Fibroblast of skin of left quadriceps (primary cell): ENCODE data around the gene OPTN.
"Not testable (repeated sequence)": the region's sequence is repeated elsewhere in the genome, so short reads cannot be mapped to it uniquely, and the experiment has no call there.

Experiments
- DNase-seq, 2 experiments: peaks; one replicate each; pipeline ENCODE4 v3.0.0-alpha.2; 2013; ENCODE audit warnings: low read depth in 2 of 2

Gene OPTN

DNA sequence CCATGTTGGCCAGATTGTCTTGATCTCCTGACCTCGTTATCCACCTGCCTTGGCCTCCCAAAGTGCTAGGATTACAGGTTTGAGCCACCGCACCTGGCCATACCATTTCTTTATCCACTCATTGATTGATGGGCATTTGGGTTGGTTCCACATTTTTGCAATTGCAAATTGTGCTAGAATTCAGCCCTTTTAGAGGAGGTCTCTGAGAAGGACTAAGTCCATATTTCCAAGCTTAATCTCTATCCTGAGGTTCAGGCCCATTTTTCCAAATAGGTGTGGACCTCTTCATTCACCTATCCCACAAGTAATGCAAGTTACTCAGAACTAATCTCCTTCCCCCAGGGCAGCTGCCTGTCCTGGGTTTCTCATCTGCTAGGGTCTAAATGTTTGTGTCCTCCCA, 9.7 kb upstream of the OPTN start:
- no peak for DNase-seq

DNA sequence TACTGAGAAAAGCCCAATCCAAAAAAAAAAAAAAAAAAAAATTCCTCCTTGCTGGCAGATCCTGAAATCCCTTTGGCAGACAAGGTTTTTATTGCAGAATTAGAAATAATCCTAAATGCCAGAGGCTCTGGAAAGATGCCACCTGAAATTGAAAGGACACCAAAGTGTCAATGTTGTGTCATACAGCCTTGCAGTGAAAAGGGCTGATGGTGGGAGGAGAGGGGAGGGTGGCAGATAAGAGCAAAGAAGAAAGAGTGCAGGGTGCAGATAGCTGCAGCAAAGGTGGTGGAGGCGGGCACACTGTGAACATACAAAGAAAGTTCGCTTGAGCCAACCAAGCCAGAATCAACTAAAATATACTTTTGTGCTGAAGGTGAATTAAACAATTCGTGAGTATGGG, 8.2 kb upstream of the OPTN start:
- DNase-seq, result no peak

DNA sequence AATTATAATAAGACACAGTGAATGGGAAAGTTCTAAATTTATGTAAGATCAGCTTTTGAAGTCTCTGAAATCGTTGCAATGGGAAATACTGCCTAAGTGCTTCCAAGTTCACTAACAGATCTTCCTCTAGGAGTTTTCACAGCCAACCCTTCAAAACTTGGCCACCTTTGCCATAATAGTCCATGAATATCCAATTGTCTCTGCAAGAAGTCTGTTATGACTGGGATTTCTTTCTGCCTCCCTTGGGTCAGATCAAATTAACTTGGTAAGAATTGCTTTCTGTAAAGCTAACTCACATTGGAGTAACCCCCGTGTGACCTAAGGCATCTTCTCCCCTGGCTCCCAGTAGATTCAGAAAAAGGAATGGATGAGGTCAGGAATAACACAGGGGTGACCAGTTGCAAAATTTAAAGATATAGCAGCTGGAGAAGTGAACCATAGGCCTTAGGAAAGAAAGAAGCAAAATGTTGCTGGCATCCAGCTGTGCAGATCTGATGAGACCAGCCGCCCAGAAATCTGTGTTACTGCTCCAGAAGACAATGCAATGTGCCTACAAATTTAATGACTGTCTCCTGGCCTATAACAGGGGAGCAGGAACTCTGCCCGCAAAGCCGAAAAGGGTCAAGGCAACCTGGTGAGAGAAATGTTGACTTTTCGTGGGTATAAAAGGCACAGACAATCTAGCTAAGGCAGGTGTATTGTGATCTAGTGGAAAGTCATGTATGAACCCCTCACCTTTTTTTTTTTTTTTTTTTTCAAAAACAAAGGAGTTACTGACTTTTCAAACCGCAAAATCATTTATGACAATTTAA, 7.5 kb upstream of the OPTN start:
- no peak for DNase-seq

DNA sequence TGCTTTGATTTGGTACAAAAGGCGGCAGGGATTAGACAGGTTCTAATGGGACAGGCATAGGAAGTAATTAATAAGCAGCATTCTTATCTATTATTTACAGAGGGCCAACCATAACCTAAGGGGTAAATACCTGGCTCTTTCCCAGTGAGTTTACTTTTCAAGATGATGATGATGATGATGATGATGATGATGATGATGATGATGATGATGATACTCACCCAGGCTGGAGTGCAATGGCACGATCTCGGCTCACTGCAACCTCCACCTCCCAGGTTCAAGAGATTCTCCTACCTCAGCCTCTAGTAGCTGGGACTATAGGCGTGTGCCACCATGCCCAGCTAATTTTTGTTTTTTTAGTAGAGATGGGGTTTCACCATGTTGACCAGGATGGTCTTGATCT, 5.9 kb upstream of the OPTN start:
- not testable (repeated sequence) for DNase-seq

DNA sequence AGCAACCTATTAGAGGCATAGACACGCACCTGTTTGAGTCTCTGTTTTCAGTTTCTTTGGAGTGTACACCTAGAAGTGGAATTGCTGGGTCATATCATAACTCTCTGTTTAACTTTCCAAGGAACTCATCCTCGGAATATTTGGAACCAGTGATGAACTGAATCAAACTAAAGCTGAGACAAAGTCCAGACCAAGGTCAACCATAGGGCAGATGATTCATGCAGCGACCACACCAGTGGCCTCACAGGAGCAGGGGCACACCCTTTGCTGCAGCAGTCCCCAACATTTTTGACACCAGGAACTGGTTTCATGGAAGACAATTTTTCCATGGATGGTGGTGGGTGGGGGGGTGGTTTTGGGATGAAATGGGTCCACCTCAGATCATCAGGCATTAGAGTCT, 4.9 kb upstream of the OPTN start:
- DNase-seq, result no peak

DNA sequence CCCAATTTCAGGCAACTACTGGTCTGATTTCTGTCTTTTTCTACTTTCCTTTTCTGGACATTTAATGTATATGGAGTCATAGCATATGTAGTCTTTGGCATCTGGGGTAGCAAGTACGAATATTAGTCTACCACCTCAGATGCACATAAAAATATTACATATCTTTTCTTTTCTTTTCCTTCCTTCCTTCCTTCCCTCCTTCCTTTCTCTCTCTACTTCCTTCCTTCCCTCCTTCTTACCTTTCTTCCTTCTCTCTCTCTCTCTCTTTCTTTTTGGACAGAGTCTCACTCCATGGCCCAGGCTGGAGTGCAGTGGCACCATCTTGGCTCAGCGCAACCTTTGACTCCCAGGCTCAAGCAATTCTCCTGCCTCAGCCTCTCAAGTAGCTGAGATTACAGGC, 4.0 kb upstream of the OPTN start:
- DNase-seq, result no peak

DNA sequence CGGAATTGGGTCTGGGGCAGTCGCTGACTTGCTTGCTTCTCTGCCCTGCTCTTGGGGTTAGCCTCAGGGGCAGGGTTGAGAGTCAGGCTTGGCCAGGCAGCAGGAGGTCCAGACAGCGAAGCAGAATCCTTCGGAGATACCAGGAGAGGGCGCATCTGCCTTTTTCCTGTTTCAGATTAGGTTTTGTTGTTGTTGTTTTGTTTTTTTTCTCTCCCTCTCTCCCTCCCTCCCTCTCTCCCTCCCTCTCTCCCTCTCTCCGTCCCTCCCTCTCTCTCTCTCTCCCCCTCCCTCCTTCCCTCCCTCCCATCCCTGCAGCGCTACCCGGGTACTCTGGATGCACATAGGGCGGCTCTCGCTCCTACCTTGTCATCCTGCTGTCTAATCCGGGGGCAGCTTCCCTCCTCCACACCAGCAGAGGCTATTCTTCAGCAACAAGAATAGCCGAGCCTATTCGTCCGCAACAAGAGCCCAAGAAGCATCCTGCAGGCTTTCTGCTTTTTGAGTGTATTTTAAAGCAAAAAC, 758 bp upstream of the OPTN start:
- DNase-seq, result peak in 1 of 2 experiments; percentile 13

DNA sequence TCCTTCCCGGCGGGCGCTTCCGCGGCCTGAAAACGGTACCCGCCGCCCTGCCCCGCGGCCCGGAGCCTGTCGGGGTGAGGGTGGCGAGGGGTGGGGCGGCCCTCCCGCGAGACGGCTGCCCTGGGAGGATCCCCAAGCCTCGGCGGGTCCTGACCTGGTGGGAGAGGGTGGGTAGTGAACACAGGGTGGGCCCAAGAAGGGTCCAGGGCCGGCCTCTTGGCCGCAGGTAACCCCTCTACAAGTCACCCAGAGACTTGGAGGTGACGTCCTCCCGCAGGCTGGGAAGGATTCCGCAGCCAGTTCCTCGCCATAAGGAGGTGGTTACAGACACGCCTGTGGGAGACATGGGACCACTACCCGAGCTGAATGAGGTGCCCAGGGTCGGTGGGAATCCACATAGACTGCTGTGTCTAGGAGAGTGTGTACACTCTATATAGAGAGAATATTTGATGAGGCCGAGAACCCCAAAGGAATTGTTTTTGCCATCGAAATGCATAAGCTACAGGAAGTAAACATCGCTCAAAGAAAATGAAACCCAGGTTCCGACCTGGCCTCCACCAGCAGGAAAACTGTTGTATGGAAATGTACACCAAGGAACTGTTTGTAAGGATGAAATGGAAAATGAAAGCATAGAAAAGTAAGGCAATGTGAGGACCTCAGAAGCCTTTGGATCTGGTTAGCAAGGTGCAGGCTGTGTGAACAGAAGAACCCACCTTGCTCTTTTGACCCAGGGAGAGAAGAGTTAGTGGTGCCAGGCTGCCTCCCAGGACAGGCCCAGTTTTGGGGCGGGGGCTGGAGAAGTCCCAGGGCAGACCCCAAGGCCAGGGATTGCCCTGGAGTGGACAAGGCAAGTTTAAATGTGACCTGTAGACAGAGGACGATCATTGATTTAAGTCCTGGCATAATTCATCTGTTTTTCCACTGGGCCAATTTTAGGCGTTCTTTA, 659 bp downstream of the OPTN start:
- DNase-seq, result no peak

DNA sequence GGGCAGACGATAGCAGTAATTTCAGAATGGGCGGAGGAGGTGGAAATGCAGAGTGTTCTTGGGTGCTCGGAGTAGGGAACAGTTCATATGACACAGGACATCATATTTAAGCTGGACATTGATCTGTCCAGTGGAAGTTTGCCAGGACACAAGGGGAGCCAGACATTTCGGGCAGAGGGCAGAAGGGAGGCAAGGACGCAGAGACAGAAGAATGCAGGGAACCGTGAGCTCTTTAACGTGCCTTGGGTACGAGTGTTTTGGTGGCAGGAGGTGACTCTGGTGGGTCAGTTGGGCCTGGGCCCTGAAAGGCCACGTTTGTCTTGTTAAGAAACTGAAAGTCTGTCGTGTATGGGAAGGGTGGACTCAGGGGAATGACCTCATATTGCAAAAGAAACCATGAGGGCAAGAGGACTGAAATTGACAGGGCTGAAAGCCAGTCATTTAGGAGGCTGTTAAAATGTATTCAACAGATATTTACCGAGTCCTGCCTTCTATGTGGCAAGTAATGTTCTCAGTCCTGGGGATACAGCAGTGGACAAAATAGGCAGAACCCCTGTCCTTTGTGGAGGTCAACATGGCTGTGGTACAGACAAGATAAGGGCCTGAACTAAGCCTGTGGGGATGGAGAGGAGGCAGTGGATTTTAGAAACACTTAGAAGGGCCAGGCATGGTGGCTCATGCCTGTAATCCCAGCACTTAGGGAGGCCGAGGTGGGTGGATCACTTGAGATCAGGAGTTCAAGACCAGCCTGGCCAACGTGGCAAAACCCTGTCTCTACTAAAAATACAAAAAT, 2.2 kb downstream of the OPTN start:
- no peak for DNase-seq

DNA sequence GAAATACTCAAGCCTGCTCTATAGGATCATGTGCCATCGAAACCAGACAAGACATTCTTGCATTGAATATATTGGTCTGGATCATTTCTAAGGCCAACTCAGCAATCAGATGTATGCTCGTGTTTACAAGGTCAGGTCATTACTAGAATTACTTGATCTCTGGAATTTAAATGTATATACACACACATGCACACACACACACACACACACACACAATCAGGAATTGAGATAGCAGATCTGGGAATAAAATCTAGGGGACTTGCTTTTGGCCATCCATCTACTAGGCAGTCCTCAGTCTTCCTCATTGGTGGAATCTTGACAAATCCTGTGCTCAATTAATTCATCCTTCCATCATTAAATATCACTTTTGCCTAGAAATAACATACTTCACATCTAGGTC, 3.6 kb downstream of the OPTN start:
- no peak for DNase-seq

DNA sequence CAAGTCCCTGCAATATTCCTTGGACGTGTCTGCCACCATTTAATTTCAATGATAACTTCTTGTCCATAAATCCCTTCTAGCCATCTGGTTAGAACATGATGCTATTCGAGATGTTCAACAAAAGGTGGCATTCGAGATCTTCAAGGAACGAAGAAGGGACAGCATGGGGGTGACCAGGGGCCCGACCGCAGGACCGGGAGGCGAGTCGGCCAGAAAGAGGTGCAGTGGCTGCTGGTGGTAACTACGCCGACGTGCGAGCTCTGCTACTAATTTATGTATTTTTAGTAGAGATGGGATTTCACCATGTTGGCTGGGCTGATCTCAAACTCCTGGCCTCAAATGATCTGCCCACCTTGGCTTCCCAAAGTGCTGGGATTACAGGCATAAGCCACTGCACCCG, 4.7 kb downstream of the OPTN start:
- no peak for DNase-seq

DNA sequence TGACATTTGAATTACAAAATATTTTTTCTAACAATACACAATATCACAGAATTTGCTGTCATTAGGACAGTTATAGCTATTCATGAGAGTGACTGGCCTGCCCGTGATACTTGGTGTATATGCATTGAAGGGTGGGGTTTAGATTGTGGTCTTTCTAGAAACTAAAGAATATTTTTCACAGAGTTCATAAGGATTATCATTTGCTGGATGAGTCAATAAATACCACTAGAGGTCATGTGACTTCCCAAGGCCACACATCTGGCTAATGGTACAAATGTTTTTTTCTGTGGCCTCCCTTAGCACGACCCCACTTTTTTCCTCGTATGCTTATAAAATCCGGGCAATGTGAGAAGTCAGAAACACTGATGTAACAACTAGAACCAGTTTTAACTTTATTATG, 5.2 kb downstream of the OPTN start:
- no peak for DNase-seq

DNA sequence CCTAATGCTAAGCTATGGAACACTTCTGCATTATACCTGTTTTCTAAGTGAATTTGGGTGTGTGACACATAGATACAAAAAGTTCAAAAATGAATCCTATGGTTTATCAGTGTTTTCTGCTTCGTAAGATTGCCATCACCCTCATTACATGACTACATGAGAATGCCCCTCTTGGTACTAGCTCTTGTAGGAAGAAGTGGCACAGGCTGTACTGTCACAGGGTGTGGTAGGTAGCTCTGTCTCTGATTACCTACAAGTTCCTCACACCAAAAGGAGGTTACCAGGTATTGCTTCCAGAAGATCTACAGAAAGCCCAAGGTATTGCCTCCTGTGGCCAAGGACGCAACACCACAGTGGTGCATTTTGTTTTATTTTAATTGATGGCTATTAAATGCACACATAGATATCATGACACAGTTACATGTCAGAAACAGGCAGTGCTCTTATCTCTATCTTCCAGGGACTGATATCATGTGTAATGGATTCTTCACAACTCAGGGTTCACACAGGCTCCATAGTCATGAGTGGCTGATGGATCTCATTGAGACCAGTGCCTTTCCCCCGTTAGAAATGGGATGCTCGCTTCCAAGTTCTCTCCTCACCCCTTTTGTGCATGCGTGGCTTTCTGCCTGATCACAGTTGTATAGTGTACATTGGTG, 6.6 kb downstream of the OPTN start:
- no peak for DNase-seq

DNA sequence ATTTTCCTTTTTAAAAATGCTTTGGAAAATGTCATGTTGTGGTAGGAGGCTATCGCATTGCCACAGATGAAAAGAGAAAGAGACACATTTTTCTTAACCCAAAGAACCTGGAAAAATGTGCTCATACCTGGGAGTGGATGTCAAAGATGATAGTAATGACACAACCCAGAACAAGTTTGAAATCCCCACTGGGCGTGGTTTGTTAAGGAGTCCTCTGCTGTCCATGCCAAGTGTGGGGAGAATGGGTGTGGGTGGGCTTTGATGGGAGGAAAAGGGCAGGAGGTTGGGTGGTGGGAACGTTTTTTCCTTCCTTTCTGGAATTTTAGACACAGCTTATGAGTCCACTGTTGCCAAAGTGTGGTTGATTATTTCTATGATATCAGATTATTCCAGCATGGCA, 10.9 kb downstream of the OPTN start:
- DNase-seq, result no peak

DNA sequence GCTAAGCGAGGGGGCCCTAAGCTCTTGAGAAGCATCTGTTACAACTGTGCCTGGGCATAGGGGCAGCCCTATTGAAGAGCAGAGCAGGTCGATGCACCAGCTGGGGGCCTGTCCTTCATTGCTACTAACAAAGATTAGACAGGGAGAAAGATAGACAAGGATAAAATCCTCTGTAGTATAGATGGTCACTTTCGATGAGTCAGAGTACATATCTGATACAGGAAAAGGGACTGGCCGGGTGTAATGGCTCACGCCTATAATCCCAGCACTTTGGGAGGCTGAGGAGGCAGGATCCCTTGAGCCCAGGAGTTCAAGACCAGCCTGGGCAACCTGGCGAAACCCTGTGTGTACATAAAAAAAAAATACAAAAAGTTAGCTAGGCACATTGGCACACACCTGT, 13.6 kb downstream of the OPTN start:
- no peak for DNase-seq

DNA sequence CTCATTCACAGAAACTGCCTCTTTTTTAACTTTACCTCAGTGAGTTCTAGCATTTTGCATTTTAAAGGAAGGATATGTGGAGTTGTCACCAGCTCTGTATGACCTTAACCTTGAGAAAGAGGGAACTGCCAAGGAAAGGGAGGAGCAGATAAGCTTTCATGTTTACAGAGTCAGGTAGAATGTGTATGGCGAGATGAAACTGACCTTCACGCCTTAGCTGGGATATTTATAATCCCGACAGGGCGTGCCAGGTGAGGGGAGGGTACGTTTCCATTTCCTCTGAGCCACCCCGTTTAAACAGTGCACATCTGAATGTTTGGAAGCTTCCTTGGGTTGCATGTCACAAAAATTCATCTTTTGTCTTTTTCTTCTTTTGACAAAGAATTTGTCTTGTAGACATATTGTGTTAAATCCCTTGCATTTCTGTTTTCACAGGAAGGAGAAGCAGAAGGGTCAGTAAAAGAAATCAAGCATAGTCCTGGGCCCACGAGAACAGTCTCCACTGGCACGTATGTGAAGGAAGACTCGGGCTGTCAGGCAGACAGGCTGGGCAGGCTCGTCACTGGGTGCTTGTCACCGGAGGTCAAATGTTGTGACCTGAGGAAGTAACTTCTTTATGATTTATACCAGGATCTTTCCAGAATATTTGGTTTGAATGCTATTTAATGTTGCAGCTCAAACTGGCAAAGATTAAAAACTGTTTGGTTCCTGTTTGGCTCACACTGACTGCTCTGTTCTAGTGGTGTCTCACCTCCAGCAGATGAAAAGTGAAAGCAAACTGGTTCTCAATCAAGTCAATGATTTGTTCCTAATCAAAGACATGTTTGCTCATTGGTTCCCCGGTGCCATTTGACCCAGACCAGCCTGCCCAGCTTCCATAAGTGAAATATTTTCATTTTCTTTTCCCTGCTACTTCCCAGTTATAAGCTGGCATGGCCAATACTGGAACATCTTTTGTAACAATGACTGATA, 16.2 kb downstream of the OPTN start:
- DNase-seq, result no peak

DNA sequence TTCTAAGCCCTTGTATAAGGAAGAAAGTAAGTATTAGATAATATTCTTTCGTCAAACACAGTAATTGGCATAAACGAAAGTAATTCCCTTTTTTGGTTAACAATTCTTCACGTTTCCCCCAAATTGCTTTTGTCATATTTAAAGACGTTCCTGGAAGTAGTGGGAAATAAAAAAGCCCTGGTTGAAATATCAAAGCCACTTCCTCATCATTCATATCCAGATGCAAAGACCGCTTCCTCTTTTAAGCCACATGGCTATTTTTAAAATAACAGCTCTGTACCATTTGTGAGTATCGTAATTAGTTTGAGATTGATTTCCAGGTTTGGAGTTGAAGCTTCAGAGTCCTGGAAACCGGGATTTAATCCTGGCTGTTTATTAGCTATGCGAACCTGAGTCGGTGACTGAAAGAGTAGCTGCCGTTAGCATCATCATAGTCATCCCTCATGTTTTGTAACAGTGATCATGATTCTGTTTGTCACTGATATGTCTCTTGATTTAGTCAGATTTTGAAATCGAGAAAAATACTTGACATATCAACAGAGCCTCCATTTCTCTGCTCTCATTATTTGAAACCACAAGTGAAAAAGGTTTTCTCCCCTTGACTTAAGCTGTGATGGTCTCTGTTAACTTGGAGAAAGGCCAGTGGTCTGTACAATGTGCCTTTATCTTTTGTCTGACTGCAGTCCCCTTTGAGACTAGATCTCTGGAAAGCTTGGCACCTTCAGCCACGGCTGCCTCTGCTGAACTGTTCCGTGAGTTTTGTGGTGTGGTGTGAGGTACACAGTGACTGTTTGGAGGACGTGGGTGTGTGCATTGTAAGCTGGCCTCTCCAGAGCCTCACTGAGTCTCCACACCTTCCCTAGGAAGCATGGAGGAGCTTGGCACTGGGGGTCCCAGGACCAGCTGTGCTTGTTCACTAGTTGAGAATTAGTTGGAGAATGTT, 18.1 kb downstream of the OPTN start:
- no peak for DNase-seq

DNA sequence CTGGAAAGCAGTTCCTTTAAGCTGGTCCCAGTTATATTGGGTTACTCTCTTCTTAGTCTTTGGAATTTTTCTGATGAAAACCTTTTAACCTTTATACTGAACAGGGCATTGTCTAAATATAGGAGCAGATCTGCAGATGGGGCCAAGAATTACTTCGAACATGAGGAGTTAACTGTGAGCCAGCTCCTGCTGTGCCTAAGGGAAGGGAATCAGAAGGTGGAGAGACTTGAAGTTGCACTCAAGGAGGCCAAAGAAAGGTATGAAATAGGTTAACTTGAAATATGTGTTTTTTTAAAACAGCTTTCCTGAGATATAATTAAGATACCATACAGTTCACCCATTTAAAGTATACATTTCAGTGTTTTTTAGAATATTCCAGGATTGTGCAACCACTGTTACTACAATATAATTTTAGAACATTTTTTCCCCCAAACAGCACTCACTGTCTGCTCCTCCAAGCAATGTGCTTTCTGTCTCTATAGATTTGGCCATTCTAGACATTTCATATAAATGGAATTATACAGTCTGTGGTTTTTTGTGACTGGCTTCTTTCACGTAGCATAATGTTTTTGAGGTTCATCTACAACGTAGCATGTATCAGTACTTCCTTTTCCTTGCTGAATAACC, 18.9 kb downstream of the OPTN start:
- no peak for DNase-seq
